ENCODE measurements around the gene CPXM2. TPM values are rescaled to one million over a fixed set of nuclear protein-coding genes. Genes with fewer than 3 reads are reported as not detected.

Gene CPXM2
- total RNA-seq, 2 experiments from 2014 or later = not detected

- intact Hi-C loops (cut with micrococcal nuclease; ENCODE audit: unreplicated experiment) = no loop called here
- BruUV-seq (replicated peaks) = no TSS peak
- POLR2A ChIA-PET = no interaction called here
- Histone ChIP-seq H3K4me3 (ENCODE audit: low read depth, low read length, poor library complexity, severe bottlenecking) (no peak overlapping the region), H3K9me3 (ENCODE audit: low read length) (no peaks in the 10 kb centered on the region), H3K9me2 (ENCODE audit: insufficient read depth, low read length) (no peaks in the 10 kb centered on the region), H3K27ac (ENCODE audit: low read depth, low read length, poor library complexity, severe bottlenecking) (no peak overlapping the region), H3K4me1 (ENCODE audit: insufficient read depth, low read length, poor library complexity, severe bottlenecking) (peaks cover 7% of the 10 kb centered on the region), H4K20me1 (ENCODE audit: insufficient read depth, low read length) (no peaks in the 10 kb centered on the region), H3K36me3 (ENCODE audit: insufficient read depth, low read length) (no peaks in the 10 kb centered on the region), H2AFZ (ENCODE audit: low read length) (peak overlapping the region; percentile 25; the same call in 1 of the 2 replicates), H3K79me2 (ENCODE audit: insufficient read depth, low read depth, low read length) (no peaks in the 10 kb centered on the region), H3K4me2 (ENCODE audit: low read length) (no peak overlapping the region)
- TF ChIP-seq CTCF (conservative IDR thresholded peaks at IDR 0.05; ENCODE audit: low read length) (no peak), EZH2phosphoT487 (IDR thresholded peaks at IDR 0.05; ENCODE audit: borderline replicate concordance, low read depth, low read length) (no peak)
- CTCF ChIA-PET (ENCODE audit: unreplicated experiment) = no interaction called here
- peak; percentile 17 for DNase-seq (ENCODE audit: low spot score)
Observed at GRCh38 chr10:123934846-123935245, 43.2 kb upstream of the CPXM2 start.

GRCh38 chr10:123930340-123931001 is 38.9 kb upstream of the CPXM2 start:
- Histone ChIP-seq H3K36me3 (ENCODE audit: insufficient read depth, low read length) (no peaks in the 10 kb centered on the region), H3K4me2 (ENCODE audit: low read length) (no peak overlapping the region), H3K79me2 (ENCODE audit: insufficient read depth, low read depth, low read length) (no peaks in the 10 kb centered on the region), H3K4me3 (ENCODE audit: low read depth, low read length, poor library complexity, severe bottlenecking) (no peak overlapping the region), H2AFZ (ENCODE audit: low read length) (no peak overlapping the region), H3K27ac (ENCODE audit: low read depth, low read length, poor library complexity, severe bottlenecking) (no peak overlapping the region), H3K9me3 (ENCODE audit: low read length) (no peaks in the 10 kb centered on the region), H3K9me2 (ENCODE audit: insufficient read depth, low read length) (no peaks in the 10 kb centered on the region), H3K4me1 (ENCODE audit: insufficient read depth, low read length, poor library complexity, severe bottlenecking) (peaks cover 11% of the 10 kb centered on the region), H4K20me1 (ENCODE audit: insufficient read depth, low read length) (no peaks in the 10 kb centered on the region)
- intact Hi-C loops (cut with micrococcal nuclease; ENCODE audit: unreplicated experiment) = no loop called here
- BruUV-seq (replicated peaks) = no TSS peak
- no peak for DNase-seq (ENCODE audit: low spot score)
- ChIA-PET POLR2A (no interaction called here), CTCF (ENCODE audit: unreplicated experiment) (no interaction called here)
- no peak for TF ChIP-seq EZH2phosphoT487 (IDR thresholded peaks at IDR 0.05; ENCODE audit: borderline replicate concordance, low read depth, low read length)
- no peak for TF ChIP-seq CTCF (conservative IDR thresholded peaks at IDR 0.05; ENCODE audit: low read length)

- CTCF ChIA-PET (ENCODE audit: unreplicated experiment) = no interaction called here
- DNase-seq (ENCODE audit: low spot score) = no peak
- POLR2A ChIA-PET = no interaction called here
- TF ChIP-seq EZH2phosphoT487 (IDR thresholded peaks at IDR 0.05; ENCODE audit: borderline replicate concordance, low read depth, low read length) (no peak), CTCF (conservative IDR thresholded peaks at IDR 0.05; ENCODE audit: low read length) (no peak)
- BruUV-seq (replicated peaks) = no TSS peak
- Histone ChIP-seq H3K79me2 (ENCODE audit: insufficient read depth, low read depth, low read length) (no peaks in the 10 kb centered on the region), H3K4me1 (ENCODE audit: insufficient read depth, low read length, poor library complexity, severe bottlenecking) (peaks cover 7% of the 10 kb centered on the region), H3K4me2 (ENCODE audit: low read length) (no peak overlapping the region), H3K27ac (ENCODE audit: low read depth, low read length, poor library complexity, severe bottlenecking) (no peak overlapping the region), H3K9me3 (ENCODE audit: low read length) (no peaks in the 10 kb centered on the region), H4K20me1 (ENCODE audit: insufficient read depth, low read length) (no peaks in the 10 kb centered on the region), H3K36me3 (ENCODE audit: insufficient read depth, low read length) (no peaks in the 10 kb centered on the region), H3K4me3 (ENCODE audit: low read depth, low read length, poor library complexity, severe bottlenecking) (no peak overlapping the region), H3K9me2 (ENCODE audit: insufficient read depth, low read length) (no peaks in the 10 kb centered on the region), H2AFZ (ENCODE audit: low read length) (no peak overlapping the region)
- intact Hi-C loops (cut with micrococcal nuclease; ENCODE audit: unreplicated experiment) = no loop called here
Observed at GRCh38 chr10:123929791-123930190, 38.2 kb upstream of the CPXM2 start.

All from OCI-LY7 (cell line).